ENCODE data around the gene KDM4C. TPM values are rescaled to one million over a fixed set of nuclear protein-coding genes. Genes with fewer than 3 reads are reported as not detected.

KDM4C gene
- total RNA-seq, 2 donors from 2014 or later: 12.8 to 31.5 TPM

- Histone ChIP-seq H3K27ac (ENCODE audit: low read depth, low read length) (no peak overlapping the region), H3K4me1 (ENCODE audit: control insufficient read depth, insufficient read depth, low read length) (peaks cover 11% of the 10 kb centered on the region), H3K9ac (ENCODE audit: extremely low read depth, low read length, poor library complexity, severe bottlenecking) (no peak overlapping the region), H3K27me3 (ENCODE audit: control insufficient read depth, insufficient read depth, low read length, poor library complexity, severe bottlenecking) (no peaks in the 10 kb centered on the region), H3K4me3 (ENCODE audit: low read length) (peak overlapping the region; percentile 12), H3K9me3 (ENCODE audit: control insufficient read depth, low read length) (peaks cover 3% of the 10 kb centered on the region), H3K36me3 (ENCODE audit: control insufficient read depth, insufficient read depth, low read length) (peaks cover 15% of the 10 kb centered on the region)
- peak overlapping the region; percentile 19 for H3K27ac Mint-ChIP-seq
- TF ChIP-seq, protein P1, sequence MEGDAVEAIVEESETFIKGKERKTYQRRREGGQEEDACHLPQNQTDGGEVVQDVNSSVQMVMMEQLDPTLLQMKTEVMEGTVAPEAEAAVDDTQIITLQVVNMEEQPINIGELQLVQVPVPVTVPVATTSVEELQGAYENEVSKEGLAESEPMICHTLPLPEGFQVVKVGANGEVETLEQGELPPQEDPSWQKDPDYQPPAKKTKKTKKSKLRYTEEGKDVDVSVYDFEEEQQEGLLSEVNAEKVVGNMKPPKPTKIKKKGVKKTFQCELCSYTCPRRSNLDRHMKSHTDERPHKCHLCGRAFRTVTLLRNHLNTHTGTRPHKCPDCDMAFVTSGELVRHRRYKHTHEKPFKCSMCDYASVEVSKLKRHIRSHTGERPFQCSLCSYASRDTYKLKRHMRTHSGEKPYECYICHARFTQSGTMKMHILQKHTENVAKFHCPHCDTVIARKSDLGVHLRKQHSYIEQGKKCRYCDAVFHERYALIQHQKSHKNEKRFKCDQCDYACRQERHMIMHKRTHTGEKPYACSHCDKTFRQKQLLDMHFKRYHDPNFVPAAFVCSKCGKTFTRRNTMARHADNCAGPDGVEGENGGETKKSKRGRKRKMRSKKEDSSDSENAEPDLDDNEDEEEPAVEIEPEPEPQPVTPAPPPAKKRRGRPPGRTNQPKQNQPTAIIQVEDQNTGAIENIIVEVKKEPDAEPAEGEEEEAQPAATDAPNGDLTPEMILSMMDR (conservative IDR thresholded peaks at IDR 0.05): no peak
- peaks cover 40% of the 10 kb centered on the region for H3K4me1 Mint-ChIP-seq
- no peaks in the 10 kb centered on the region for H3K9me3 Mint-ChIP-seq
- peak; percentile 60 for DNase-seq
- 75% methylated on average over 6 to 7 of the region's 7 CpGs for WGBS, 2 experiments (ENCODE audit: insufficient coverage in 1 of 2, insufficient read length in 1 of 2)
- H3K4me3 Mint-ChIP-seq: no peak overlapping the region
- no peaks in the 10 kb centered on the region for H3K27me3 Mint-ChIP-seq (ENCODE audit: insufficient read depth)
- H3K36me3 Mint-ChIP-seq (ENCODE audit: low read depth): peaks cover 5% of the 10 kb centered on the region
These were observed 113.1 kb downstream of the KDM4C start for GRCh38 chr9:6870650-6871477.

DNA sequence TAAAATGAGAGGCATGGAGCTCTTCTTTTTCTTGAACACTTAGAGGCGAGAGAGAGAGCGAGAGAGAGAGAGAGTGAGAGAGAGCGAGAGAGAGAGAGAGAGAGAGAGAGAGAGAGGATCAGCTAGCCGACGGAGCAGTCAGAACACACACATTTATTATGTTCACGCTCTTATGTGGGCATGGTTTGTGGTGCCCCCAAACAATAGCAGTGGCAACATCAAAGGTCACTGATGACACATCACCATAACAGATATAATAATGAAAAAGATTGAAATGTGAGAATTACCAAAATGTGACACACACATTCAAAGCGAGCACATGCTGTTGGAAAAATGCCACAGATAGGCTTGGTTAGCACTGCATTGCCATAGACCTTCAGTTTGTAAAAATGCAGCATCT is 116.1 kb downstream of the KDM4C start:
- WGBS, 2 experiments (ENCODE audit: insufficient coverage in 1 of 2, insufficient read length in 1 of 2): 91 to 92% methylated on average over 1 to 6 of the region's 7 CpGs

DNA sequence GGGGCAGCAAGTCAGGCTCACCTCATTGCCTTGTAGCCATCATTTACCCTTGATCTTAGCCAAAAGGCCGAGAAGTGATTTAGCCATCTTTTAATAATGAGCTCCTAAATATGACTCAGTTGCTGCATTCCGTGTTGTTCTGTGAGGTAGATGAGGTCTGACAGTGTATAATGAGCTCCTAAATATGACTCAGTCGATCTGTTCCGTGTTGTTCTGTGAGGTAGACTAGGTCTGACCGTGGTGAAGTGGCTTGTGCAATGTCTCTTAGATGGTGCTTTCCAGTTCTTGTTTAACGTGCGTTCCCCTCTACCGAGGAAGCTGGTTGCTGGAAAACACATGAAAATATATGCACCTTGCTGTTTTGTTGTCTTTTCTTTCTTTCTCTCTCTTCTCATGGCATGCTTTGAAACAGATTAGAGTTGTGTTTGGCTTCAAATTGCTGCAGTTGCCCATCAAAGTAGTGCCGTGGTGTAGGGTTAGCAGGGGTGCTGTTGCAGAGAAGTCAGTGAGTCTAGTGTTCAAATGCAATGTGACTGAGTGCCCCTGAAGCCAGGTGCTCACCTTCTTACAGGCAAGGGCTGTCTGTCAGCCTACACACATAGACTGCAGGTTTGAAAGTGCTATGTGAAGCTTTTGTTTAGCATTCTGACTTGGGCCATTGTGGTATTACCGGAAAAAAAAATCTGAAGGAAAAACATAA is 118.6 kb downstream of the KDM4C start:
- TF ChIP-seq, protein P1 (conservative IDR thresholded peaks at IDR 0.05): no peak
- Mint-ChIP-seq H3K36me3 (ENCODE audit: low read depth) (peaks cover 1% of the 10 kb centered on the region), H3K4me3 (no peak overlapping the region), H3K4me1 (peaks cover 28% of the 10 kb centered on the region), H3K27ac (no peak overlapping the region), H3K27me3 (ENCODE audit: insufficient read depth) (no peaks in the 10 kb centered on the region), H3K9me3 (peaks cover 5% of the 10 kb centered on the region)
- H3K36me3 ChIP-seq (ENCODE audit: control insufficient read depth, insufficient read depth, low read length): peaks cover 14% of the 10 kb centered on the region
- peak overlapping the region; percentile 60 for H3K4me3 ChIP-seq (ENCODE audit: low read length)
- peaks cover 16% of the 10 kb centered on the region for H3K9me3 ChIP-seq (ENCODE audit: control insufficient read depth, low read length)
- WGBS, 2 experiments (ENCODE audit: insufficient coverage in 1 of 2, insufficient read length in 1 of 2): 95 to 97% methylated on average over 5 to 10 of the region's 10 CpGs
- no peak overlapping the region for H3K9ac ChIP-seq (ENCODE audit: extremely low read depth, low read length, poor library complexity, severe bottlenecking)
- DNase-seq: no peak
- H3K4me1 ChIP-seq (ENCODE audit: control insufficient read depth, insufficient read depth, low read length): peaks cover 7% of the 10 kb centered on the region
- no peaks in the 10 kb centered on the region for H3K27me3 ChIP-seq (ENCODE audit: control insufficient read depth, insufficient read depth, low read length, poor library complexity, severe bottlenecking)
- no peak overlapping the region for H3K27ac ChIP-seq (ENCODE audit: low read depth, low read length)

More for the DNA sequence above, 116.1 kb downstream of the KDM4C start:
- Histone ChIP-seq H3K4me3 (ENCODE audit: low read length) (no peak overlapping the region), H3K9me3 (ENCODE audit: control insufficient read depth, low read length) (peaks cover 16% of the 10 kb centered on the region), H3K9ac (ENCODE audit: extremely low read depth, low read length, poor library complexity, severe bottlenecking) (no peak overlapping the region), H3K27me3 (ENCODE audit: control insufficient read depth, insufficient read depth, low read length, poor library complexity, severe bottlenecking) (no peaks in the 10 kb centered on the region), H3K27ac (ENCODE audit: low read depth, low read length) (no peak overlapping the region), H3K4me1 (ENCODE audit: control insufficient read depth, insufficient read depth, low read length) (peaks cover 19% of the 10 kb centered on the region), H3K36me3 (ENCODE audit: control insufficient read depth, insufficient read depth, low read length) (peaks cover 14% of the 10 kb centered on the region)
- peaks cover 1% of the 10 kb centered on the region for H3K36me3 Mint-ChIP-seq (ENCODE audit: low read depth)
- peaks cover 39% of the 10 kb centered on the region for H3K4me1 Mint-ChIP-seq
- TF ChIP-seq, protein P1 (conservative IDR thresholded peaks at IDR 0.05): no peak
- no peak overlapping the region for H3K27ac Mint-ChIP-seq
- no peak overlapping the region for H3K4me3 Mint-ChIP-seq
- peaks cover 5% of the 10 kb centered on the region for H3K9me3 Mint-ChIP-seq
- DNase-seq: no peak
- H3K27me3 Mint-ChIP-seq (ENCODE audit: insufficient read depth): no peaks in the 10 kb centered on the region

Measured in endodermal cell (in vitro differentiated cells).